RWPE1 (cell line): ENCODE data around the gene PURA.

Experiments used
- CTCF ChIA-PET: fragments of 350-600 bp; sonication (Branson Sonifier 250); formaldehyde crosslinking; extraction: SDS; loops from one replicate; lab custom pipeline; 2021; lab: Yijun Ruan, JAX
- POLR2A ChIA-PET: fragments of 400-600 bp; formaldehyde crosslinking; extraction: SDS; loops from one replicate; lab custom pipeline; 2020; ENCODE audit warnings: antibody characterized with exemption; ENCODE audit not compliant: low non-redundant PET; lab: Yijun Ruan, JAX
- DNase-seq: peaks from one replicate; pipeline ENCODE4 v3.0.0; 2012; ENCODE audit warnings: low spot score
- H3K27ac ChIP-seq: fragments of 450-650 bp; 2 replicates; pipeline ENCODE4 v1.5.1; 2017
- TF ChIP-seq, protein P1 (sequence below): fragments of 450-650 bp; conservative IDR thresholded peaks from 2 replicates; pipeline ENCODE4 v1.5.1; 2017; ENCODE audit warnings: low read depth, mild to moderate bottlenecking

Gene PURA

DNA sequence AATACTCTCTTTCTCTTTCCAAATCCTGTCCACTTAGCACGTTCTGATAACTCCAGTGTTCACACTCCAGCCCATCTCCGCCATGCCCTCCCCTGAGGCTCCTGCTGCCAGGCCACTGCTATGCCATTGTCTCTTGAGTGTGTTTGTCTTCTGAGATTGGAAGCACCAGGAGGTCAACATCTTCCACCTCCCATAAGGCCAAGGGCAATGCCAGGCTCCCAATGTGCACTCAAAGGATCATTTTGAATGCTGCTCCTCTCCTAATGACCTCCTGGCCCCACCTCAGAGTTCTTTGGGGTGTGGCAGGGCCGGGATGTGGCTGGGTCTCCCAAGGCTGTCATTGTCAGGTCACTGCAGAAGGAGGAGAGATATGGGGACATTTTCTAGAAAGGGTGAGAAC lies 31.3 kb downstream of the PURA start:
- TF ChIP-seq, protein P1, sequence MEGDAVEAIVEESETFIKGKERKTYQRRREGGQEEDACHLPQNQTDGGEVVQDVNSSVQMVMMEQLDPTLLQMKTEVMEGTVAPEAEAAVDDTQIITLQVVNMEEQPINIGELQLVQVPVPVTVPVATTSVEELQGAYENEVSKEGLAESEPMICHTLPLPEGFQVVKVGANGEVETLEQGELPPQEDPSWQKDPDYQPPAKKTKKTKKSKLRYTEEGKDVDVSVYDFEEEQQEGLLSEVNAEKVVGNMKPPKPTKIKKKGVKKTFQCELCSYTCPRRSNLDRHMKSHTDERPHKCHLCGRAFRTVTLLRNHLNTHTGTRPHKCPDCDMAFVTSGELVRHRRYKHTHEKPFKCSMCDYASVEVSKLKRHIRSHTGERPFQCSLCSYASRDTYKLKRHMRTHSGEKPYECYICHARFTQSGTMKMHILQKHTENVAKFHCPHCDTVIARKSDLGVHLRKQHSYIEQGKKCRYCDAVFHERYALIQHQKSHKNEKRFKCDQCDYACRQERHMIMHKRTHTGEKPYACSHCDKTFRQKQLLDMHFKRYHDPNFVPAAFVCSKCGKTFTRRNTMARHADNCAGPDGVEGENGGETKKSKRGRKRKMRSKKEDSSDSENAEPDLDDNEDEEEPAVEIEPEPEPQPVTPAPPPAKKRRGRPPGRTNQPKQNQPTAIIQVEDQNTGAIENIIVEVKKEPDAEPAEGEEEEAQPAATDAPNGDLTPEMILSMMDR, result no peak
- H3K27ac ChIP-seq, result no peak overlapping the region
- ChIA-PET CTCF (interaction anchor here (0.6 to 2.1 kb wide), 22 partner anchors 8 to 1914 kb away, joined by 3 to 16 read pairs (median 4); partner anchors contain the start of gene PURA), POLR2A (no interaction called here)
- DNase-seq, result no peak

DNA sequence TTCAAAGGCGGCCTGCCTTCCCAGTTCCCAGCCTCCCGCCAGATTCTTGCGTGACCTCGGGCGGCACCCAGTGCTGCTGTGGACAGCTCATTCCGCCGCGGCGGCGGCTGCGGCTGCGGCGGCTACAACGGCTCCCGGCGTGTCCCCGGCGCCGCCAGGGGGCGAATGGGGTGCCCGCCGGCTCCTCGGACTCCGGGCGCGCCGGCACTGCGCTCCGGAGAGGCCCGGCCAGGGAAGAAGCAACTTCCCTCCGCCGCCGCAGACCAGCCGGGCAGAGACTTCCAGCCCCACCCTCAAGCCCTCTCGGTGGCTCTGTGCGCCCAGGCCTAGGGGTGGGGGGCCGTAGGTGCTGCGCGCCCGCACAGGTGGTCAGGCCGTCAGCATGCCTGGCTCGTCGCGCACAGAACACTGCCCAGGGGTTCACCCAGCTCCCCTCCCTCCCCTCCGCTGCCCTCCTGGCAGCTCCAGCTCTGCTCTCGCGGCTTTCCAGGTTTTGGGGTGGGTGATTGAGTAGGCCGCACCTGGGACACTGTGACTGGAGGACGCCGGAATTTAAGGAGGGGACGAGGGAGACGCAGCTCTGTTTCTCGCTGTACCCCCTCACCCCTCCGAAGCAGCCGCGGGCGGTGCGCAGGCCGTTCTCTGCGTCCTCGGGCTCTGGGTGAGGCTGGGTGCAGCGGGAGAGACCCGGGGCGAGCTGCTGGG lies 32.1 kb downstream of the PURA start:
- no peak overlapping the region for H3K27ac ChIP-seq
- ChIA-PET CTCF (interaction anchor here (0.5 to 2.1 kb wide), 24 partner anchors 9 to 1914 kb away, joined by 3 to 16 read pairs (median 4); partner anchors contain the start of gene PURA), POLR2A (no interaction called here)
- TF ChIP-seq, protein P1, result peak; percentile 97
- peak; percentile 81 for DNase-seq

DNA sequence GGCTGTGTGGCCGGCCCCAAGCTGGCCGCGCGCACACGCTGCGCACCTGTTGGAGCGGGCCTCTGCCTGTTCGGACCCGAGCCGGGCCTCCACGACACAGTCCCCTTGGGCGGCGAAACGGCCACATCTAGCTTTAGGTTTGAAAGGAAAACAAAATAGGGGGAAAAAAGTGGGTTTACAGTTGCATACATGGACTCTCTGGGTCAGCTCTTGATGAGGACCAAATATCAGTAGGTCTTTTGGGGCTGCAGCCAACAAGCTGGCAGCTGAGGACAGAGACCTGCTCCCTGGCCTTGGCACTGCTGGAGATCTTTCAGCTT lies 32.6 kb downstream of the PURA start:
- CTCF ChIA-PET, result interaction anchor here (0.5 to 2.1 kb wide), 12 partner anchors 8 to 206 kb away, joined by 3 to 16 read pairs (median 6); partner anchors contain the start of gene PURA
- no peak overlapping the region for H3K27ac ChIP-seq
- no peak for DNase-seq
- TF ChIP-seq, protein P1, result no peak
- POLR2A ChIA-PET, result no interaction called here

DNA sequence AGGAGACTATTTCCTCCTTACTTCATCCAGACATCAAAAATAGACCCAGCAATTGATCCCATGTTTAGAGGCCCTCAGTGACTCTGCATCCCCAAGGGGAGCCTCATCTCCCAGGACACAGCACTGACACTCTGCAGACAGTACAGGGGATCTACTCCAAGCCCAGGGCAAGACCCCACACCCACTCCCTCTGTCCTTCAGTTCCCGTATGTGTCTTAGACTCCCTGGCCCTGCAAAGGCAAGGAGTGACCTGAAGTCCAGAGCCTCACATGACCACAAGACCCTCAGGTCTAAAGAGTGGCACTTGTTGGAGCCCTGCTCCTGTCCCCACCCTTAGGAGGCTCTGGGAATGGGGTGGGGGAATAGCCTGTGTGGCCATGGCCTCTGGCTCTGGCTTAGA lies 33.6 kb downstream of the PURA start:
- TF ChIP-seq, protein P1, result no peak
- ChIA-PET CTCF (interaction anchor here (0.6 to 0.8 kb wide), 2 partner anchors 26 to 72 kb away, joined by 3 read pairs; no protein-coding TSS in a partner anchor), POLR2A (no interaction called here)
- no peak overlapping the region for H3K27ac ChIP-seq
- DNase-seq, result no peak

DNA sequence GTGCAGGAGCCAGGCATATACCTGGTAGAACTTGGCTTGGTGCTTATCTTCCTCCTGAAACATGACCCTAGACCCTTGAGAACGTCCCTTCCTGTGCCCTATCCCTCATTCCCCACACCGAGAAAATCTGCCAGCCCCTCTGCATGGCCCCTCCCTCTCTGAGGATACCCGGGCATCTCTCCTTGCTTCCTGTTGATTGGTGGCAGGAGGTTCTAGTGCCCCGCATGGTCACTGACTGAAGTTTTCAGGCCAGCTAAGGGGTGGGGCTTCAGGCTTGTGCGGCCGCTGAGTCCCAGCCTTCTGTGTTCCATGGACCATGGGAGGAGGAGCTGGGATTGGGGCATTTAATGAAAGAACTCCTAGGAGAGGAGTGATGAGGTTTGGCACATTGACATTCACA lies 34.6 kb downstream of the PURA start:
- DNase-seq, result no peak
- TF ChIP-seq, protein P1, result no peak
- no peak overlapping the region for H3K27ac ChIP-seq
- ChIA-PET CTCF (interaction anchor here (0.7 to 1.1 kb wide), 2 partner anchors 41 to 954 kb away, joined by 3 to 5 read pairs; no protein-coding TSS in a partner anchor), POLR2A (no interaction called here)

DNA sequence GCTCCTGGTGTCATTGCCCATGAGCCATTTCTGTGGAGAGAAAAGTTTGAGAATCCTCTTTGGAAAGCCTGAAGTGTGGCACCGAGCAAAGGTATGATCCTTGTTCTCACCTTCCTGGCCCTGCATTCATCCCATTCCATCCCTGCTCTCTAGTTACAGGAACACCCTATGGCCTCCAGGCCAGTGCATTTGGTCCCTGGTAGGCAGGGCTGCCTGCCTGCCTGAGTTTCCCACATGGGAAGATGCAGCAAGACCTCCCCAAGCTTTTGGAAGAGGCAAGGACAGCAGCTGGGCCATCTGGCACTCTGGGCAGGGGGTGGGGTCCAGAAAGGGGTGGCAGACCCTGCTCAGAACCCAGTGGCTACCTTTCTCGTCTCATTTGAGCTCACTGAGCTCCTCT lies 36.3 kb downstream of the PURA start:
- no peak for DNase-seq
- TF ChIP-seq, protein P1, result no peak
- ChIA-PET CTCF (no interaction called here), POLR2A (no interaction called here)
- no peak overlapping the region for H3K27ac ChIP-seq
